ENCODE results near the gene OR4P4.

DNA sequence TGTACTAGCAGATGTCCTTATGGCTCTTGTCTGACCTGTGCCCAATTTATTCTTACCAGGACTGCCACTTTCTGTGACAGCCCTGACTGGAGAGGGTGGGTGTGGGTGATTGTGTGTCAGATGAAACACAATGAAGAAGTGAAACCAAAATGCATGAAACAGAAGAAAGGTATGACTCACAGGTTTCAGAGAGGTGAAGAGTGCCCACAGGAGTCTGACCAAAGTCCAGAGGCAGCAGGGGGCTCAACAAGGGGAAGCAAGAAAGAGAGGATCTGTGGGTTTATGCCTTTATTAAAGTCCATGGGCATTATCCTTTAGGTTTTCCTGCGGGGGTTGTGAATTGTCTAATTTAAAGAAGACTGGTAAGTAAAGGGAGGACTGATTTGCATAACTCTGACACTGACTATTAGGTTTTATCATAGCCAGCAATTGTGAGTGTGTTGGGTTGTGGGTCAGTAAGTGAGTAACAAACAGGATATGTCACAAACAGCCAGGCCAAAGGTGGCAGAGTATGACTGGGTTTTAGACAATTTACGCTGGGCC lies 23.2 kb downstream of the OR4P4 start:
- TF ChIP-seq POLR2A (IDR thresholded peaks at IDR 0.05) = no peak
- TF ChIP-seq, protein P1, sequence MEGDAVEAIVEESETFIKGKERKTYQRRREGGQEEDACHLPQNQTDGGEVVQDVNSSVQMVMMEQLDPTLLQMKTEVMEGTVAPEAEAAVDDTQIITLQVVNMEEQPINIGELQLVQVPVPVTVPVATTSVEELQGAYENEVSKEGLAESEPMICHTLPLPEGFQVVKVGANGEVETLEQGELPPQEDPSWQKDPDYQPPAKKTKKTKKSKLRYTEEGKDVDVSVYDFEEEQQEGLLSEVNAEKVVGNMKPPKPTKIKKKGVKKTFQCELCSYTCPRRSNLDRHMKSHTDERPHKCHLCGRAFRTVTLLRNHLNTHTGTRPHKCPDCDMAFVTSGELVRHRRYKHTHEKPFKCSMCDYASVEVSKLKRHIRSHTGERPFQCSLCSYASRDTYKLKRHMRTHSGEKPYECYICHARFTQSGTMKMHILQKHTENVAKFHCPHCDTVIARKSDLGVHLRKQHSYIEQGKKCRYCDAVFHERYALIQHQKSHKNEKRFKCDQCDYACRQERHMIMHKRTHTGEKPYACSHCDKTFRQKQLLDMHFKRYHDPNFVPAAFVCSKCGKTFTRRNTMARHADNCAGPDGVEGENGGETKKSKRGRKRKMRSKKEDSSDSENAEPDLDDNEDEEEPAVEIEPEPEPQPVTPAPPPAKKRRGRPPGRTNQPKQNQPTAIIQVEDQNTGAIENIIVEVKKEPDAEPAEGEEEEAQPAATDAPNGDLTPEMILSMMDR (IDR thresholded peaks at IDR 0.05) = no peak
